ENCODE data around the gene THUMPD3. TPM values are rescaled to one million over a fixed set of nuclear protein-coding genes. Genes with fewer than 3 reads are reported as not detected.
A peak's percentile ranks its signal among the peaks of the same experiment; 100 is the strongest.

THUMPD3 gene
- total and polyA plus RNA-seq, 2 of the 13 experiments (the other 11 are each of a cell fraction or from before 2014, with no cell fraction given) = 31.2 to 44.1 TPM

- no peak for TF ChIP-seq CHD4 (IDR thresholded peaks at IDR 0.05; ENCODE audit: borderline replicate concordance, low read length)
- no peak for TF ChIP-seq ZNF775 (CRISPR knock-in tag; IDR thresholded peaks at IDR 0.05; ENCODE audit: borderline replicate concordance)
- TF ChIP-seq ZNF687 (CRISPR knock-in tag; IDR thresholded peaks at IDR 0.05) = peak; percentile 22; the same call in 1 of the 2 replicates
- TF ChIP-seq NFATC3 (CRISPR knock-in tag; IDR thresholded peaks at IDR 0.05) = no peak
- no peak for TF ChIP-seq ZBTB43 (CRISPR knock-in tag; conservative IDR thresholded peaks at IDR 0.05)
- peak; percentile 45; the same call in 1 of the 2 replicates for TF ChIP-seq TAF1 (CRISPR knock-in tag; IDR thresholded peaks at IDR 0.05)
- TF ChIP-seq NFYB (CRISPR knock-in tag; IDR thresholded peaks at IDR 0.05) = no peak
- TF ChIP-seq ATAD3A (CRISPR knock-in tag; IDR thresholded peaks at IDR 0.05) = no peak
- no peak for TF ChIP-seq ZNF710 (CRISPR knock-in tag; IDR thresholded peaks at IDR 0.05; ENCODE audit: borderline replicate concordance)
- TF ChIP-seq ZKSCAN1 (IDR thresholded peaks at IDR 0.05; ENCODE audit: low read length) = no peak
- no peak for TF ChIP-seq ZNF367 (CRISPR knock-in tag; IDR thresholded peaks at IDR 0.05; ENCODE audit: borderline replicate concordance)
- no peak for TF ChIP-seq MAX (IDR thresholded peaks at IDR 0.05)
- no peak for TF ChIP-seq ZNF572 (CRISPR knock-in tag; IDR thresholded peaks at IDR 0.05)
- no peak for TF ChIP-seq BCL6 (CRISPR knock-in tag; IDR thresholded peaks at IDR 0.05)
- TF ChIP-seq IRF1 (CRISPR knock-in tag; IDR thresholded peaks at IDR 0.05; ENCODE audit: low read depth) = no peak
- TF ChIP-seq BRF2 (CRISPR knock-in tag; IDR thresholded peaks at IDR 0.05) = no peak
- TF ChIP-seq ZNF292 (CRISPR knock-in tag; IDR thresholded peaks at IDR 0.05; ENCODE audit: borderline replicate concordance, low read depth) = peak; percentile 61; the same call in 1 of the 2 replicates
- no peak for TF ChIP-seq GABPA (IDR thresholded peaks at IDR 0.05; ENCODE audit: low read depth, low read length)
- TF ChIP-seq GABPA (CRISPR knock-in tag; IDR thresholded peaks at IDR 0.05; ENCODE audit: low read depth) = no peak
- no peak for TF ChIP-seq ZSCAN31 (CRISPR knock-in tag; IDR thresholded peaks at IDR 0.05; ENCODE audit: low read depth)
- no peak for TF ChIP-seq ZNF101 (CRISPR knock-in tag; IDR thresholded peaks at IDR 0.05; ENCODE audit: borderline replicate concordance, low read depth)
- no peak for TF ChIP-seq MEF2D (CRISPR knock-in tag; IDR thresholded peaks at IDR 0.05)
Observed at GRCh38 chr3:9399746-9400145, 36.9 kb downstream of the THUMPD3 start (continued).

Measured in HepG2 (cell line).